Activated effector memory CD4-positive, alpha-beta T cell treated with anti-CD3 and anti-CD28 coated beads, Interleukin-2, amount 50 U/mL, for 16 hours (primary cell): ENCODE results near the gene PRR12.
A peak's percentile ranks its signal among the peaks of the same experiment; 100 is the strongest.

Experiments used
- DNase-seq: peaks from one replicate; pipeline ENCODE4 v3.0.0-alpha.2; 2020

Gene PRR12

GRCh38 chr19:49590971-49591730 lies at the start of gene PRR12:
Gene PRR12, plus strand, starts transcription at chr19:49591182. Its CDS starts 473 bp downstream, at chr19:49591655.
- peak; percentile 87 for DNase-seq

GRCh38 chr19:49541914-49542313 lies 49.1 kb upstream of the PRR12 start:
- DNase-seq: no peak

- DNase-seq: no peak
Observed at GRCh38 chr19:49542446-49542845, 48.5 kb upstream of the PRR12 start.

- DNase-seq: no peak
Observed at GRCh38 chr19:49543032-49543431, 48.0 kb upstream of the PRR12 start.

GRCh38 chr19:49544154-49544553 lies 46.8 kb upstream of the PRR12 start:
- no peak for DNase-seq

GRCh38 chr19:49546825-49547565 lies 44.0 kb upstream of the PRR12 start:
- peak; percentile 77 for DNase-seq

GRCh38 chr19:49549045-49549444 lies 41.9 kb upstream of the PRR12 start:
- no peak for DNase-seq

GRCh38 chr19:49551531-49551930 lies 39.5 kb upstream of the PRR12 start:
- no peak for DNase-seq

GRCh38 chr19:49552749-49553148 lies 38.2 kb upstream of the PRR12 start:
- no peak for DNase-seq

GRCh38 chr19:49553451-49554271 lies 37.3 kb upstream of the PRR12 start:
- DNase-seq: peak; percentile 84

GRCh38 chr19:49554701-49555181 lies 36.2 kb upstream of the PRR12 start:
- DNase-seq: peak; percentile 82

GRCh38 chr19:49555600-49556411 lies 35.2 kb upstream of the PRR12 start:
- peak; percentile 89 for DNase-seq

- DNase-seq: peak; percentile 77
Observed at GRCh38 chr19:49556412-49557398, 34.3 kb upstream of the PRR12 start.

- DNase-seq: no peak
Observed at GRCh38 chr19:49557641-49558325, 33.2 kb upstream of the PRR12 start.

- peak; percentile 69 for DNase-seq
Observed at GRCh38 chr19:49558591-49558990, 32.4 kb upstream of the PRR12 start.

GRCh38 chr19:49559443-49559842 lies 31.5 kb upstream of the PRR12 start:
- no peak for DNase-seq

- no peak for DNase-seq
Observed at GRCh38 chr19:49559928-49560327, 31.1 kb upstream of the PRR12 start.

- peak; percentile 82 for DNase-seq
Observed at GRCh38 chr19:49560358-49560900, 30.6 kb upstream of the PRR12 start.

- DNase-seq: peak; percentile 81
Observed at GRCh38 chr19:49564616-49565045, 26.4 kb upstream of the PRR12 start.

- DNase-seq: no peak
Observed at GRCh38 chr19:49565261-49565660, 25.7 kb upstream of the PRR12 start.
